Brain pericyte (primary cell): ENCODE measurements around the gene DNAJB4.

Experiments used
- DNase-seq: peaks from one replicate; pipeline ENCODE4 v3.0.0-alpha.2; 2012; ENCODE audit warnings: low read depth, low spot score

DNAJB4 gene

DNA sequence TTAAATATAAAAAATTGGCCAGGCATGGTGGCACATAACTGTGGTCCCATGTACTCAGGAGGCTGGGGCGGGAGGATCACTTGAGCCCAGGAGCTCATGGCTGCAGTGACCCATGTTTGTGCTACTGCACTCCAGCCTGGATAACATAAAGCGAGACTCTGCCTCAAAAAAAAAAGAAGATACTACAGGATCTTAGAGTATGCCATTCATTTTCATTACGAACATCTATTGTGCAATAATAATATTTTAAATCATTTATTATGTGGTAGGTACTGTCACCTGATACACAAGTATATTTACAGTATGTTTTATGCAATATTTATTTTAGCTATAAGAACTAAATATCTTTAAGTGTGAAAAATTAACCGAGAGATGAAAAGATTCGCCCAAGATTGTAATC is 31.7 kb downstream of the DNAJB4 start:
- no peak for DNase-seq

DNA sequence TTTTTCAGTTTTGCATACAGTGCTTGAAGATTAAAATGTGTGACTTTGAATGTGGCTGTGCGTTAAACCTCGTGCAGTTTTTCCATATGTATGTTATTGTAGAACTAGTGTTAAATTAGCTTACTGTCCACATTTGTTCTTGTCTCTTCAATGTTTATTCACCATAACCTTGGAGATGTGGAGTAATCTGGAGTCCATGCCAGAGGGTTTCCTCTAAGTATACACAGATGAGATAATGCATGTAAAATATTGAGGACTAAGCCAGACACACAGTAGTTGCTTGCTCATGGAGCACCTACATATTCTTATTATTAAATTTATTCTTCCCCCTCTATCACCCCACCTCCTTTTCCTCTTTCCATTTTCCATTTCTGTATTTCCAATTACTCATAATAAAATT is 33.3 kb downstream of the DNAJB4 start:
- DNase-seq, result no peak

GRCh38 chr1:78038491-78038939 is 33.8 kb downstream of the DNAJB4 start:
- peak; percentile 67 for DNase-seq

GRCh38 chr1:78040484-78041089 is 35.8 kb downstream of the DNAJB4 start:
- DNase-seq, result no peak

- DNase-seq, result no peak
These were observed 38.7 kb downstream of the DNAJB4 start for GRCh38 chr1:78043436-78043835.

GRCh38 chr1:78044796-78045562 is 40.2 kb downstream of the DNAJB4 start:
- no peak for DNase-seq

- DNase-seq, result no peak
These were observed 40.8 kb downstream of the DNAJB4 start for GRCh38 chr1:78045563-78045925.

DNA sequence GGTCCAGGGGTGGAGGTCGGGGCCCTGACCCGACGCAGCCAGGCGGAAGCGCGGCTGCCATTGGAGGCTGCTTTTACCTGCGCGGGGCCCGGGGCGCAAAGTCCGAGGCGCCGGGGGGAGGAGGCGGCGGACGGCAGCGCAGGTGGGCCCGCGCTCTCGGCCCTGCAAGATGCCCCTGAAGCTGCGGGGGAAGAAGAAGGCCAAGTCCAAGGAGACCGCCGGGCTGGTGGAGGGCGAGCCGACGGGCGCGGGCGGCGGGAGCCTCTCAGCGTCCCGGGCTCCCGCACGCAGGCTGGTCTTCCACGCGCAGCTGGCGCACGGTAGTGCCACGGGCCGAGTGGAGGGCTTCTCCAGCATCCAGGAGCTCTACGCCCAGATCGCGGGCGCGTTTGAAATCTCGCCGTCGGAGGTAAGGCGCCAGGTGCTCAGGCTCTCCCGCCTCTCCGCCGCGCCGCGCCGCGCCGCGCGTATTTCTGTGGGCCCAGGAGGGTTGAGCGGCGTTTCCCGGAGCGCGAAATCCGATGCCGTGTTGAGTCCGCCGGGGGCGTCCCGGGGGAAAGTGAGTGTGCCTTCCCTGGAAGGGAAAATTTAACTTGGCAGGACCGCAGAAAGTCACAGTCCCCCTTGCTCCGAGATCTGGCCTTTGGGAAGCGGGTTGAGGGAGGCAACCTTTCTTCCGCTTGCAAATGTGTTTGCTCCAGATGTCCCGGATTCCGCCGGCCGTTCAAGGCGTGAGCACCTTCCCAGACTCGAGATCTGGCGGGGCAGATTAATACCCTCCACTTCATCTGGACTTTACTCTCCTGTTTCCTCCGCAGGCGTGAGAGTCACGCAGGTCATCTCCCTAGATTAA is 41.4 kb downstream of the DNAJB4 start, which contains the start of gene GIPC2:
TSS of gene GIPC2 (plus strand) at position 41 of the 853 bp plus-strand sequence. CDS start at position 170, 129 bp downstream.
- no peak for DNase-seq

- DNase-seq, result no peak
These were observed 42.4 kb downstream of the DNAJB4 start for GRCh38 chr1:78047106-78047505.

DNA sequence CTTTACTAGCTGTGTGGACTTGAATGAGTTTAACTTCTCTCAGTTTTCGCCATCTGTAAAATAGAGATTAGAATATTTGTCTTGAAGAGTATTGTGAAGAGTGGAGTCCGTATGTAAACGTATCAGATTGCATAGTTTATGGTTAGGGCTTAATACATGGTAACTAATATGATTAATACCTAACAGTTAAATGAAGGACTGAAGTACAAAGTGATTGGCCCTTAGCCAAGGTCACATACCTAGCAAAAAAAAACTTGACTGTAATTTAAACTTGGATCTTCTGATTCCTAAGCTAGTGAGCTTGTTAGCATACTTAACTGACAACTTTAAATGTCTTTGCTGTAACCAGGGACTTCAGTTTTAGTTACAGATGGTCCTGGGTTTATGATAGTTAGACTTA is 42.9 kb downstream of the DNAJB4 start:
- DNase-seq, result no peak

DNA sequence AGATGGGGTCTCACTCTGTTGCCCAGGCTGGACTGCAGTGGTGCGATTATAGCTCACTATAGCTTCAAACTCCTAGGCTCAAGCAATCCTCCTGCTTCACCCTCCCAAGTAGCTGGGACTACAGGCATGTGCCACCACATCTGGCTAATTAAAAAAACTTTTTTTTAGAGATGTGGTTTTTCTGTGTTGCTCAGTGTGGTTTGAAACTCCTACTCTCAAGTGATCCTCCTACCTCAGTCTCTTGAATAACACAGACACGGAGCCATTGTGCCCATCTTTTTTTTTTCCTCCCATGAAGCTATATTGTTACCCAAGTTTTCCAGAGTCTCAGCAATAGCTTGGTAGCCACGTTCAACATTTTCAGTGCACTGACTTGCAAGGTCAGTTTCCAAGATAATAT is 43.7 kb downstream of the DNAJB4 start:
- no peak for DNase-seq

DNA sequence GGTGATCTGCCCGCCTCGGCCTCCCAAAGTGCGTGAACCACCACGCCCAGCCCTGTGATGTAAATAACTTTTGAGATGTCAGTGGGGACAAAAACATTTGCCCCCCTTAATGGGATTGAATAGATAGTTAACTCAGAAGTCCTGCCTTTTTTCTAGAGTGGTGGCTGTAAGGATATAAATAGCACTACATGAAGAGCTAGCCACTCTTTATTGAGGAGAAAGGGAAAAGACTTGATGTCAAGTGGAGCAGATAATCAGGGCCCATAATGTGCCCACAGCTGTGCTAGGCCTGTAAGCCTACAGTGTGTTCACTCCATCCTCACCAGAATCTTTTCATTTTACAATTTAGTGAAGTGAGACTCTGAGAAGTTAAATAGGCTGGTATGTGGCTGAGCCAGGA is 44.7 kb downstream of the DNAJB4 start:
- DNase-seq, result no peak

GRCh38 chr1:78051005-78051404 is 46.3 kb downstream of the DNAJB4 start:
- no peak for DNase-seq

DNA sequence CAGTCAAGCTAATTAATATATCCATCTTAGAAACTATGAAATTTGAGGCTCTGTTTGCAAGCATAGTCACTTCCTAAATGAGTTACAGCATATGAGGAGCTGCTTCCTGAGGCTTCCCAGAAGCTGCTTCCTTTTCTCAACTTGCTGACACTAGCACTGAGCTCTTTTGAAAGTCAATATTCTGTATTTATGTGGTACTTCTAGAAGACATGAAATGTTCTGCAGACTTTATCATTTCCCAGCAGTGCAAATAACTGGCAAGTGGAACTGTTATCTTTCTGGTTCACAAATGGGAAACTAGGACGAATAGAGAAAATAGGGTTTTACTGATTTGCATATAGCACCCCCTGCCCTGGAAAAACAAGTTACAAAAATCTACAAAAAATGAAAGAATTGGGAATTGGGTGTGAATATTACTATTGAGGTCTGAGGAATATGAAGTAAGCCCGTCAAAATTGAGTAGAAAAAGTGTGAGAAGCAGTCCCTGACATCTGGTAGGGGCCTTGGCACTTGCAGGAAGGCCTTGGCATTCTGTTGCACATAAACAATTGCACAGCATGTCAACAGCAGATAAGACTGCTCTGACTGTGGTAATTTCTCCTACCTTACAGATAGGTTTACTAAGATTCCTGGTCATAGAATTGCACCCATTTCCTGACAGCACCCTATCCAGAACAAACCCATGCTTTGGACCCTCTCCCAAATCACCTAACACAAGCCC is 48.1 kb downstream of the DNAJB4 start:
- DNase-seq, result no peak

DNA sequence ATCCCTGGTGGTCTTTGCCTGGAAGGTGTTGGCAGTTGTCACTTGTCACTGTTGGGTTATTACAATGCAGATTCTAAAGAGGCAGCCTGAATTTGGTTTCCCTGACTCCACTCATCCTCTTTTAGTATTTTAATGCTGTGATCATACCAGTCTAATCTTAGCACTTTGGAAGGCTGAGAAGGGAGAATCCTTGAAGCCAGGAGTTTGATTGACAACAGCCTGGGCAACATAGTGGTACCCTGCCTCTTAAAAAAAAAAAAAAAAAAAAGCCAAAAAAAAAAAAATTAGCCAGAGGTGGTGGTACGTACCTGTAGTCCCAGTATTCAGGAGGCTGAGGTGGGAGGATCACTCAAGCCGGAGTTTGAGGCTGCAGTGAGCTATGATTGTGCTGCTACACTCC is 48.8 kb downstream of the DNAJB4 start:
- DNase-seq, result no peak

DNA sequence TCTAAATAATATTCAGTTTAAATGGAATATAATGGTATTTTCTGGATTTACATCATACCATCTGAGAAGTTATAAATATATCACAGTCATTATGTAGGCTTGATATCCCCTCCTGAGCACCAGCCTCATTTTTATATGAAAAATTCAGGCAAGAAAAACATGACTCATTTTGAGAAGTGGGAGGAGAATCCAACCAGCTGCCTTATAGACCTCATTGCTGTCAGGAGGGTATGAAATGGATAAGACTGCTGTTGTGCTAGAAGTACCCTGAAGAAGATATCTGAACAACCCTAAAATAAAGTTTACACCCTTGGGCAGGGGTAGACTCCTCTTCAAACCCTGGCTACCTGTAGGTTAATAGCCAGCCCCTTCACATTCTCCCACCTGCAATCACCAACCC is 49.8 kb downstream of the DNAJB4 start:
- DNase-seq, result no peak

GRCh38 chr1:78054972-78055371 is 50.2 kb downstream of the DNAJB4 start:
- no peak for DNase-seq

- DNase-seq, result no peak
These were observed 50.9 kb downstream of the DNAJB4 start for GRCh38 chr1:78055565-78056132.

GRCh38 chr1:78058670-78059069 is 53.9 kb downstream of the DNAJB4 start:
- no peak for DNase-seq

DNA sequence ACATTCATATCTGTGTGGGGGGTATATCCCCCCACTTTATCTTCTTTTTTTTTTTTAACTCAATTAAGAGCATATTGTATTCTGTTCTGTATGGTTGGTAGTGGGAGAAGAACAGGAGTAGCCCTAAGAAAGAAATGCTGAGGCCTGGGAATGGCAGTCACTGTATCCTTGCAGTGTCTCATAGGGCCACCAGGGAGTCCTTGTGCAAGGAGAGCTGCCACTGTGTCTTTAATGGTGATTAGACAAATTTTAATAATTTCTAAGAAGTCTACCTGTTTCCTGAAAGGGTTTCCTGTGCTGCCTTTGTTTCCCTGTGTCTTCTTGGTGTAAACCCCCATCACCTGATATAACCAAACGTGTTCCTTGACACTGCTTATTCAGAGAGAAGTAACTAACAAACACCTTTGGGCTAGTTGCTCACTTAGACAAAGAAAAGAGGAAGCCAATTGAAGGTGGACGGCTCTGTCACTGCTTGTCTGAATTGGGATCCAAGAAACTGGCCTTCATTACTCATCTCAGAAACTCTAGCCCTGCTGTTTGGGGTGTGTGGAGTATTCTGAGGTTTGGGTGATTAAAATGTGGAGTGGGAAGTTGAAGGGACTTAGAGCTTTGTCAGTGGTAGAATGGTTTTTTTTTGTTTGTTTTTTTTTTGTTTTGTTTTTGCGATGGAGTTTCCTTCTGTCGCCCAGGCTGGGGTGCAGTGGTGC is 56.3 kb downstream of the DNAJB4 start:
- DNase-seq, result no peak
